HG02678 (cell line): ENCODE data around the gene OPN1MW3.
"Not testable (repeated sequence)": the region's sequence is repeated elsewhere in the genome, so short reads cannot be mapped to it uniquely, and the experiment has no call there.

Experiments used
- ATAC-seq: cut with Tn5 transposase; IDR thresholded peaks from one replicate; pipeline ENCODE4 v1.9.1; 2021; ENCODE audit warnings: mild to moderate bottlenecking, moderate library complexity; ENCODE audit not compliant: unreplicated experiment

Gene OPN1MW3

DNA sequence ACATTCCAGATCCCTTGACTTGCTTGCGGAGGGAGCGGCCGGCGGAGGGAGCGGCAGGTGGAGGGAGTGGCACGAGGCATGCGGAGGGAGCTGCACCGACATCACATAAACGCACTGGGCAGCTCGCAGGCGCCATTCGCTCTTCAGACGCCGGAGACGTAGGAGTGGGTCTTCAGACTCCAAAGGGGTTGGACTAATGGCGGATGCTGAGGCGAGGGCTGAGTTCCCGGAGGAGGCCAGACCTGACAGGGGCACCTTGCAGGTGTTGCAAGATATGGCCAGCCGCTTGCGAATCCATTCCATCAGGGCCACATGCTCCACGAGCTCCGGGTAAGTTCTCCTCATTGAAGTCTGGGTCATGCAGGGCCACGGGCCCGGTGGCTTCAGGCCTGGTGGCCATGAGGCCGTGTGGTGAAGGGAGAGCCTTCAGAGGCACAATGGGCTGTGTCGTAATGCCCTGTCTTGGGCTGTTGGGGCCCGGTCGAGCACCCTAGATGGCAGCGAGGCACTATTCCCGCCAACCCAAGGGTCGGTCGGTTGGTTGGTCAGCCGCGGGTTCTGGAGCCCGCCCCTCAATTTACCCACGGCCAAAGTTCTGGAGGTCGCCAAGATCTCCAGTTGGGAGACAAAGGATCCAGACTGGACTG, 38.4 kb downstream of the OPN1MW3 start, which contains the start of gene TKTL1:
Gene TKTL1 (plus strand): TSS at position 132 of the 647 bp plus-strand sequence. CDS start 65 bp downstream, at position 197.
- no peak for ATAC-seq

GRCh38 chrX:154296731-154297130, 39.3 kb downstream of the OPN1MW3 start:
- no peak for ATAC-seq

DNA sequence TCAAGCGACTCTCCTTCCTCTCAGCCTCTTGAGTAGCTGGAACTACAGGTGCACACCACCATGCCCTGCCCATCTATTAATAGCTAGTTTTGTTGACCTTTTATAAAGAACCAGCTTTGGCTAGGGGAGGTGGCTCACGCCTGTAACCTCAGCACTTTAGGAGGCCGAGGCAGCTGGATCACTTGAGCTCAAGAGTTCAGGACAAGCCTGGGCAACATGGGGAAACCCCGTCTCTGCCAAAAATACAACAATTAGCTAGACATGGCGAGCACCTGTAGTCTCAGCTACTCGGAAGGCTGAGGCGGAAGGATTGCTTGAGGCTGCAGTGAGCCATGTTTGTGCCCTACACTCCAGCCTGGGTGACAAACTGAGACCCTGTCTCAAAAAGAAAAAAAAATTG, 40.9 kb downstream of the OPN1MW3 start:
- no peak for ATAC-seq

GRCh38 chrX:154300816-154301215, 43.4 kb downstream of the OPN1MW3 start:
- no peak for ATAC-seq

- not testable (repeated sequence) for ATAC-seq
Observed at GRCh38 chrX:154302998-154303397, 45.6 kb downstream of the OPN1MW3 start.

GRCh38 chrX:154303476-154303875, 46.1 kb downstream of the OPN1MW3 start:
- ATAC-seq, result no peak

GRCh38 chrX:154304846-154305245, 47.5 kb downstream of the OPN1MW3 start:
- no peak for ATAC-seq

DNA sequence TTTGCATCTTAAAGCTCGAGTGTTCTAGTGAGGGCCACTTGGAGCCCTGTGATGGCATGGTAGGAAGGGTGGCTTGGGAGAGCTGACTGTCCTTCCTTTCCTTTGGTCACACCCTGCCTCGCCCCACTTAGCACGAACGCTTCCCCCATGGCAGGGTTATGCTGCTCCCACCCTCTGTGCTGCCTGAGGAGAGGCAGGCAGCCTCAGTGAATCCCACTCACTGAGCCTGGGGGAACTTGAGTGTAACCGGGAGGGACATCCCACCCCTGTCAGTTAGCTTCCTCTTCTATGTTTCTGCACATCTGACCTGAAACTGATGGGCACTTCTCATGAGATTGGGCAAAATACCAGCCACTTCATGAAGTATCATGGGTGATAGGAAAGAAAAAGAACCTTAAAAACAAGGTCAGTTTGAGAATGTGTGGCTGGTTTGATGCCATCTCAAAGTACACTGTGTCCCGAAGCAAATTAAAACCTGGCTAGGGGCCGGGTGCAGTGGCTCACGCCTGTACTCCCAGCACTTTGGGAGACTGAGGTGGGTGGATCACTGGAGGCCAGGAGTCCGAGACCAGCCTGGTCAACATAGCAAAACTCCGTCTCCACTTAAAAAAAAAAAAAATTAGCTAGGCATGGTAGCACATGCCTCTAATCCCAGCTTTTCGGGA, 48.3 kb downstream of the OPN1MW3 start:
- ATAC-seq, result no peak

- no peak for ATAC-seq
Observed at GRCh38 chrX:154307202-154307601, 49.8 kb downstream of the OPN1MW3 start.

- no peak for ATAC-seq
Observed at GRCh38 chrX:154308108-154308946, 50.9 kb downstream of the OPN1MW3 start.

GRCh38 chrX:154309041-154309775, 51.8 kb downstream of the OPN1MW3 start:
- ATAC-seq, result no peak

DNA sequence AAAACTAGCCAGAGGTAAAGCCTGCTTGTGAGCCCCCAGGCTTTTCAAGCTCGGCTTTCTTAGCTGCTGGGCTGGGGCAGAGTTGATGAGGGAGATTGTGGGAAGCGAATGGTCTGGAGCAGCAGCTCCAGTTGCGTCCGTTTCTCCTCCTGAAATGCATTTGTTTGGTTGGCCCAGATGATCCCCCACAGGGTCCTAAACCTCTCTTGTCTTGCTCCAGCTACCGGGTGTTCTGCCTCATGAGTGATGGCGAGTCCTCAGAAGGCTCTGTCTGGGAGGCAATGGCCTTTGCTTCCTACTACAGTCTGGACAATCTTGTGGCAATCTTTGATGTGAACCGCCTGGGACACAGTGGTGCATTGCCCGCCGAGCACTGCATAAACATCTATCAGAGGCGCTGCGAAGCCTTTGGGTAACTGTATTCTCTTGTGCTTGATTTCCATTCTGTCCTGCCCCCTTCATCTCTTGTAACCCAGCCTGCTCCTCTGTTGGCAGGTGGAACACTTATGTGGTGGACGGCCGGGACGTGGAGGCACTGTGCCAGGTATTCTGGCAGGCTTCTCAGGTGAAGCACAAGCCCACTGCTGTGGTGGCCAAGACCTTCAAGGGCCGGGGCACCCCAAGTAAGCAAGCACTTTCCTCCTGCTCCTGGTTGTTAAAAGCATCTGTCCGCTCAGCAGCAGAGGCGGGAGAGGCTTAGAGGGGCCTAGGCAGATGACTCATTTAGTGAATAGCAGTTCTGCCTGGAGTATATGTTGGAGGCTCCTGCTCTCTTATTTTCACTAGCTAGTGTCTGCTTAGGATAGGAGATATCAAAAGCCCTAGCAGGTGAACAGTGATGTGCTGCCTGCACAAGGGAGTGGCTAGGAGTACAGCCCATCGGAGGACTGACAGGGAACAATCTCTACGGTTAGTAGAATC, 53.5 kb downstream of the OPN1MW3 start:
- no peak for ATAC-seq

GRCh38 chrX:154312116-154312515, 54.7 kb downstream of the OPN1MW3 start:
- ATAC-seq, result no peak

DNA sequence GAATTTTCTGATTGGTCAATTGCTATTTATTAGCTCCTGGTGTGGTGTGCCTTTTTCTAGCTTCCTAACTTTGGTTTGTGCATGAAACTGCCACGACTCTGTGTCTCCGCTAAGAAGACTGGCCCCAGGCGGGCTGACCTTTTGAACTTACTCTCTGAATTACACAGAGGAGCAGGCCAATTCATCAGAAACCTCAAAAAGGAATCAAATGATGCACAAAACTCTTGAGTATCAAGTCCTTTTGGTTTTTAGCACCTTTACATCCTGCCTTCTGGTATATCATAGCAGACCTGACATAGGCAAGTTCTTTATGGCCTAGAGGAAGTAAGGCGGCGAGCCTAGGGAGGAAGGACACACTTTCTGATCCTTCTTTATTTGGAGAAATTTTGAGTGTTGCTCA, 55.8 kb downstream of the OPN1MW3 start:
- no peak for ATAC-seq

DNA sequence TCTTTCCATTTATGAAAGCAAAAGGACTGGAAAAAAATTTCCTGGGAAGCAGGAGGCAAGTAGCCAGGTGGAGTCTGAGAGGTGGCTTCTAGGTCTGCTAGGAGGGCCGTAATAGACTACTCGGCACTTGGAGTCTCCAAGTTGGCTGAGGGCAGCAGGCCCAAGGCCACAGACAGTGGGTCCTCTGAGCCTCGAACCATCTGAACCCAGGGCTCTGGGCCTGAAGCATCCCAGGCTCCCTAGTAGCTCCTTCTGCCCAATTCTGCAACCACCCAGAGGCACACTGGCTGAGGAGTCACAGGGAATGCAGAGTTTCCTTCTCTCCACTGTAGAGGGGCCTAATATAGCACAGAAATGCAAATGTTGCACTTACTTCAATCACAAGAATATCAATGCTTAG, 58.0 kb downstream of the OPN1MW3 start:
- ATAC-seq, result no peak

GRCh38 chrX:154317391-154317995, 60.1 kb downstream of the OPN1MW3 start:
- no peak for ATAC-seq

DNA sequence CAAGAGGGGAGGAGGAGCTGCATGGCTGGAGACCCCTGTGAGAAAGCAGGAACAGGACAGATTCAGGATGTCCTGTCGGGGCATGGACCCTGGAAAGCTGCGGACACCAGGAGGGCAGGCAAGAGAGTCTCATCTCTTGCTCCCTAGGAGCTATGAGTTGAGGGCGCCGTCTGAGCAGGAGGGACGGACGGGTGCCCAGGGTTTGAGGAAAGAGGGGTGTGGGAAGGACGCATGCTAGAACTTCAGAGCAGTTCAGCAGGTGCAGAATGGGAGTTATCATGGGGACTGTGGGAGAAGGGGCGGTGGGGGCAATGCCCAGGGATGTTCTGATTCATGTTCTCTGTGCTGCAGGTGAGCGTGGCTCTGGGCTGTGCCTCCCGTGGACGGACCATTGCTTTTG, 63.0 kb downstream of the OPN1MW3 start:
- ATAC-seq, result no peak
